Sigmoid colon (tissue), 4 donors: ENCODE measurements around the gene ZNF345.

Experiments
- CTCF ChIP-seq, 4 experiments: fragments of 450-650 bp in 3 of 4; fragments of 200-600 bp in 1 of 4; IDR thresholded peaks; one replicate each; pipeline ENCODE4 v1.5.1; 2016 to 2019; ENCODE audit warnings: antibody characterized with exemption in 4 of 4, mild to moderate bottlenecking in 3 of 4, moderate library complexity in 2 of 4
- EP300 ChIP-seq, 4 donors: sonication (generic); formaldehyde crosslinking; IDR thresholded peaks; one replicate each; pipeline ENCODE4 v1.6.1; 2017; ENCODE audit warnings: antibody characterized with exemption in 4 of 4
- POLR2A ChIP-seq, 2 donors: fragments of 450-650 bp; IDR thresholded peaks; one replicate each; pipeline ENCODE4 v1.6.1; 2016; ENCODE audit warnings: antibody characterized with exemption in 2 of 2, mild to moderate bottlenecking in 2 of 2, moderate library complexity in 2 of 2
- POLR2AphosphoS5 ChIP-seq, 4 donors: sonication (generic); formaldehyde crosslinking; IDR thresholded peaks; one replicate each; pipeline ENCODE4 v1.6.1; 2017; ENCODE audit warnings: antibody characterized with exemption in 4 of 4

GRCh38 chr19:36891768-36892357 is 41.2 kb downstream of the ZNF345 start:
- TF ChIP-seq CTCF (IDR thresholded peaks at IDR 0.05): no peak
- no peak for TF ChIP-seq POLR2A (IDR thresholded peaks at IDR 0.05)
- no peak for TF ChIP-seq EP300 (IDR thresholded peaks at IDR 0.05)
- TF ChIP-seq POLR2AphosphoS5 (IDR thresholded peaks at IDR 0.05): no peak
